AG04450 (cell line): ENCODE data around the gene SLF2. TPM values are rescaled to one million over a fixed set of nuclear protein-coding genes. Genes with fewer than 3 reads are reported as not detected.
A peak's percentile ranks its signal among the peaks of the same experiment; 100 is the strongest.

Experiments used
- CTCF ChIA-PET: fragments of 300-600, 350-600 bp; formaldehyde crosslinking; extraction: SDS; loops from one replicate; lab custom pipeline; 2022; ENCODE audit warnings: antibody characterized with exemption, inconsistent platforms; lab: Charles Lee
- POLR2A ChIA-PET: fragments of 350-600 bp; formaldehyde crosslinking; extraction: SDS; loops from one replicate; lab custom pipeline; 2021; ENCODE audit warnings: antibody characterized with exemption, inconsistent platforms; lab: Yijun Ruan, JAX
- DNase-seq: peaks from one replicate; pipeline ENCODE4 v3.0.0-alpha.2; 2011; ENCODE audit warnings: low read depth, low spot score
- H3K27ac ChIP-seq: one replicate; pipeline ENCODE4 v1.5.1; 2012; ENCODE audit warnings: low read depth, low read length, control low read depth
- H3K27me3 ChIP-seq: one replicate; pipeline ENCODE4 v1.6.0; 2012; ENCODE audit warnings: low read length; ENCODE audit not compliant: control insufficient read depth, insufficient read depth
- H3K4me3 ChIP-seq: 2 replicates; pipeline ENCODE4 v1.5.1; 2011; ENCODE audit warnings: mild to moderate bottlenecking, low read depth, low read length, control low read depth
- H3K9me3 ChIP-seq: 2 replicates; pipeline ENCODE4 v1.5.1; 2012; ENCODE audit warnings: low read length; ENCODE audit not compliant: control insufficient read depth, insufficient read depth
- polyA plus RNA-seq: library from polyadenylated mRNA; depleted of rRNA; stranded (reverse); fragments of >200 nt; gene quantifications from 2 replicates; pipeline ENCODE4 v1.2.3, GENCODE V29; 2011
- TF ChIP-seq, protein P1 (sequence below): IDR thresholded peaks from 2 replicates; pipeline ENCODE4 v1.5.1; 2011; ENCODE audit warnings: low read depth, low read length, control low read depth, inconsistent platforms

Gene SLF2
- polyA plus RNA-seq, 1 experiment, result 19.0 TPM

- CTCF ChIA-PET, result interaction anchor here (0.7 to 2.5 kb wide), 11 partner anchors 9 to 175 kb away, joined by 3 to 10 read pairs (median 5); partner anchors contain the start of genes MRPL43, PDZD7, SFXN3 and TWNK
- POLR2A ChIA-PET, result no interaction called here
- Histone ChIP-seq H3K4me3 (no peak overlapping the region), H3K27me3 (no peaks in the 10 kb centered on the region), H3K9me3 (no peaks in the 10 kb centered on the region), H3K27ac (no peak overlapping the region)
- TF ChIP-seq, protein P1, sequence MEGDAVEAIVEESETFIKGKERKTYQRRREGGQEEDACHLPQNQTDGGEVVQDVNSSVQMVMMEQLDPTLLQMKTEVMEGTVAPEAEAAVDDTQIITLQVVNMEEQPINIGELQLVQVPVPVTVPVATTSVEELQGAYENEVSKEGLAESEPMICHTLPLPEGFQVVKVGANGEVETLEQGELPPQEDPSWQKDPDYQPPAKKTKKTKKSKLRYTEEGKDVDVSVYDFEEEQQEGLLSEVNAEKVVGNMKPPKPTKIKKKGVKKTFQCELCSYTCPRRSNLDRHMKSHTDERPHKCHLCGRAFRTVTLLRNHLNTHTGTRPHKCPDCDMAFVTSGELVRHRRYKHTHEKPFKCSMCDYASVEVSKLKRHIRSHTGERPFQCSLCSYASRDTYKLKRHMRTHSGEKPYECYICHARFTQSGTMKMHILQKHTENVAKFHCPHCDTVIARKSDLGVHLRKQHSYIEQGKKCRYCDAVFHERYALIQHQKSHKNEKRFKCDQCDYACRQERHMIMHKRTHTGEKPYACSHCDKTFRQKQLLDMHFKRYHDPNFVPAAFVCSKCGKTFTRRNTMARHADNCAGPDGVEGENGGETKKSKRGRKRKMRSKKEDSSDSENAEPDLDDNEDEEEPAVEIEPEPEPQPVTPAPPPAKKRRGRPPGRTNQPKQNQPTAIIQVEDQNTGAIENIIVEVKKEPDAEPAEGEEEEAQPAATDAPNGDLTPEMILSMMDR, result no peak
- DNase-seq, result no peak
Measured at GRCh38 chr10:100968062-100968736, 55.4 kb downstream of the SLF2 start.

- CTCF ChIA-PET, result interaction anchor here (0.7 to 2.5 kb wide), 12 partner anchors 10 to 174 kb away, joined by 3 to 10 read pairs (median 4); partner anchors contain the start of genes MRPL43, PDZD7, SFXN3 and TWNK
- Histone ChIP-seq H3K27ac (peak overlapping the region; percentile 21), H3K9me3 (no peaks in the 10 kb centered on the region), H3K27me3 (no peaks in the 10 kb centered on the region), H3K4me3 (peak overlapping the region; percentile 67)
- no peak for DNase-seq
- POLR2A ChIA-PET, result no interaction called here
- TF ChIP-seq, protein P1, result no peak
Measured at GRCh38 chr10:100968863-100969186, 56.1 kb downstream of the SLF2 start.

- CTCF ChIA-PET, result interaction anchor here (0.6 to 2.5 kb wide), 17 partner anchors 11 to 320 kb away, joined by 3 to 10 read pairs (median 4); partner anchors contain the start of genes MRPL43, PDZD7, SFXN3 and TWNK
- TF ChIP-seq, protein P1, result peak; percentile 78
- no peak for DNase-seq
- Histone ChIP-seq H3K4me3 (peak within 1 kb of the TSS; percentile 67), H3K27ac (peak within 1 kb of the TSS; percentile 21), H3K27me3 (no peaks in the 10 kb centered on the region), H3K9me3 (no peaks in the 10 kb centered on the region)
- POLR2A ChIA-PET, result no interaction called here
Measured at GRCh38 chr10:100969187-100970075, 56.7 kb downstream of the SLF2 start, which contains the start of gene SEMA4G. TSS of gene SEMA4G (plus strand) at chr10:100969504. CDS start at chr10:100972913, 3,409 bp downstream.

GRCh38 chr10:100970076-100970913, 57.5 kb downstream of the SLF2 start:
- no peak overlapping the region for H3K27ac ChIP-seq
- POLR2A ChIA-PET, result no interaction called here
- no peaks in the 10 kb centered on the region for H3K27me3 ChIP-seq
- no peaks in the 10 kb centered on the region for H3K9me3 ChIP-seq
- peak overlapping the region; percentile 67 for H3K4me3 ChIP-seq
- DNase-seq, result no peak
- TF ChIP-seq, protein P1, result no peak
- CTCF ChIA-PET, result interaction anchor here (0.6 to 2.5 kb wide), 5 partner anchors 17 to 319 kb away, joined by 3 to 10 read pairs (median 3); partner anchors contain the start of genes MRPL43 and TWNK
